ENCODE data around the gene RHOU.
"Not testable (repeated sequence)": the region's sequence is repeated elsewhere in the genome, so short reads cannot be mapped to it uniquely, and the experiment has no call there.

The RHOU gene

GRCh38 chr1:228734881-228735801 lies at the start of gene RHOU:
RHOU (plus strand) TSS chr1:228735479; CDS start chr1:228735743, 264 bp downstream.
- peak; percentile 65 to 79 for DNase-seq

- DNase-seq: no peak
Measured at GRCh38 chr1:228687587-228687986, 47.7 kb upstream of the RHOU start.

GRCh38 chr1:228689255-228689654 lies 46.0 kb upstream of the RHOU start:
- no peak for DNase-seq

DNA sequence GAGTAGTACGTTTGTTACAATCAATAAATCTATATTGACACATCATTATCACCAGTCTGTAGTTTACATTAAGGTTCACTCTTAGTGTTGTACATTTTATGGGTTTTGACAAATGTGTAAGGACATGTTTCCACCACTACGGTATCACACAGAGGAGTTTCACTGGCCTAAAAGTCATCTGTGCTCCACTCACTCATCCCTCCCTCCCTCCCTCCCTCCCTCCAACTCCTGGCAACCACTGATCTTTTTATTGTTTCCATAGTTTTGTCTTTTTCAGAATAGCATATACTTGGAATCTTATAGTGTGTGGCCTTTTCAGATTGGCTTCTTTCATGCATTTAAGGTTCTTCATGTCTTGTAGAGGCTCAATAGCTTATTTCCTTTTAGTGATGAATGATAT lies 44.1 kb upstream of the RHOU start:
- no peak for DNase-seq

DNA sequence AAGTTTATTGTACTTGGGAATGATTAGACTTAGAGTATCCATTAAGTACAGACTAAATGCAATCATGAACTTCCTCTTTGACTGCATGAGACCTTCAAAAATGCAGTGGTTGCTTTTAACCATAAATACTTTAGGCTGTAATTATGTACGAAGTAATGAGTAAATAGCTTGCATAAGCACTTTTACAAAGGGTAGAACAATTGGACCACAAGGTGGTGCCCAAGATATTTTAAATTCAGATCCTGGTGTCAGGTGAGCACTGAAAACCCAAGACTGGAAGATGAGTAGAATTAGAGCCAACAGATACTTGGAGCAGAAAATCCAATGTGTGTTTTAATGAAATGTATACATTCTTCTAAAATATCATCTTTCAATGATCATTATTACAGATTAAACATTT lies 43.4 kb upstream of the RHOU start:
- DNase-seq: peak; percentile 22 to 62

DNA sequence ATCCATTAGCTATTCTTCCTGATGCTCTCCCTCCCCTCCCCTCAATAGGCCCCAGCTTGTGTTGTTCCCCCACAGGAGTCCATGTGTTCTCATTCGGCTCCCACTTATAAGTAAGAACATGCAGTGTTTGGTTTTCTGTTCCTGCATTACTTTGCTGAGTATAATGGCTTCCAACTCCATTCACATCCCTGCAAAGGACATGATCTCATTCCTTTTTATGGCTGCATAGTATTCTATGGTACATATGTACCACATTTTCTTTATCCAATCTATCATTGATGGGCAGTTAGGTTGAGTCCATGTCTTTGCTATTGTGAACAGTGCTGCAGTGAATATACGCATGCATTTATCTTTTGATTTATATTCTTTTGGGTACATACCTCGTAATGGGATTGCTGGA lies 40.8 kb upstream of the RHOU start:
- not testable (repeated sequence) for DNase-seq

DNA sequence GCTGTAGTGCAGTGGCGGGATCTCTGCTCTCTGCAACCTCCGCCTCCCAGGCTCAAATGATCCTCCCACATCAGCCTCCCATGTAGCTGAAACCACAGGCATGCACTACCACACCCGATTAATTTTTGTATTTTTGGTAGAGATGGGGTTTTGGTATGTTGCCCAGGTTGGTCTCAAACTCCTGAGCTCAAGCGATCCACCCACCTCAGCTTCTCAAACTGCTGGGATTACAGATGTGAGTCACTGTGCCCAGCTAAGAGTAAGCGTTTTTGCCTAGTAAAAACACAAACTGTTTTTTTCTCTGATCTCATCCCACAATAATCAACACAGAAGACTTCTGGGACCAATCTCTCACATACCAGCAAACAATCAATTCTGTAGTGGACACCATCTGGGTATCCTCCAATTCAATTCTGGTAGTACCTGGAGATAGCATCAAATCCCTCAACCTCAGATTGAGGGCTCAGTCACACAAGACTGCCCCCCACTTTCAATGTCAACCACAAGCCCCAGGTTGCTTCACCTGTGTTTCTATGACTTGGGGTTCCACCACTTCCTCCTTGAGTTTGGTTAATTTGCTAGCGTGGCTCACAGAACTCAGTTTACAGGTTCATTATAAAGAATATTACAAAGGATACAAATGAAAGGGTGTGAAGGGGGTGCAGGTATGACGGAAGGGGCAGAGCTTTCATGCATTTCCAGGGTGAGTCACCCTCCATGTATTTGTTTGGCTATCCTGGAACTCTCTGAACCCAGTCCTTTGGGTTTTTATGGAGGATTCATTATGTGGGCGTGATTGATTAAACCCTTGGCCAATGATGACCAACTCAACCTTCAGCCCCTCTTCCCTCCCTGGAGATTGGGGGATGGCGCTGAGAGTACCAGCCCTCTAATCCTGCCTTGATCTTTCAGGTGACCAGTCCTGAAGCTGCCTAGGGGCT lies 40.0 kb upstream of the RHOU start:
- peak in 1 of 2 donors; percentile 3 for DNase-seq

DNA sequence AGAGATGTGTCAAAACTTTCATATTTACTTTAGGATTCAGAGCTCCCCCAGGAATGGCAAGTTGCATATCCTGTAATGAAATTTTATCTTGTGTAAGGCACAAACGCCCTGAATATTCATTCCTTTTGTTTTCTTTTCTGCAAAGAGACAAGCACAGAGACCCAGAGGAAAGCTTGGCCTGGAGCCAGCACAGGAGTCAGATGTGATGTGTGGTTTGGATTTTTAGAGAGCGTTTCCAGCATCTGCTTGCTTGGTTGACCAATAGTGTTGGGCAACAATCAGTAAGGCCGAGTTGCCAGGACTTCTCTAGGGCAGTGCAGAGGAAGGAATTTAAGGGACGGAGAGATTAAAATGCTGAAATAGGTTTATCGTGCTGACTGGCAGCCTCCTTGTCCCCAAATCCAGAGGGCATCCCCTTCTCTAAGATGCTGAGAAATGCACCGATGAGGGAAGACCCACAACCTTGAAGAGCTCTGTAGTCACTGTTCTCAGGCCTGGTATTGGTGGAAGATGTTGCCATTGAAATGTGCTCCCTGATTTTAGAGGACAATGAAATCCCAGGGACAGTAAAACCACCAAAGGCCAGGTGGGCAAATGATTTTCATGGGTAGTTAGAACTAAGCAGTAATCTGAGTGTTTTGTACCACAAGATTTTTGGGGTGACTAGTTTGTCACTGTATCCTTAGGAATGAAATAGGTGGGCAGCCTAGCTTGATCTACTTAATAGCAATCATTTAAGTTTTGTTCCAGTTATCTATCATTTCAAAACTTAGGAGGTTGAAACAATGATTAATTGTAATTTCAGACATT lies 37.9 kb upstream of the RHOU start:
- no peak for DNase-seq

DNA sequence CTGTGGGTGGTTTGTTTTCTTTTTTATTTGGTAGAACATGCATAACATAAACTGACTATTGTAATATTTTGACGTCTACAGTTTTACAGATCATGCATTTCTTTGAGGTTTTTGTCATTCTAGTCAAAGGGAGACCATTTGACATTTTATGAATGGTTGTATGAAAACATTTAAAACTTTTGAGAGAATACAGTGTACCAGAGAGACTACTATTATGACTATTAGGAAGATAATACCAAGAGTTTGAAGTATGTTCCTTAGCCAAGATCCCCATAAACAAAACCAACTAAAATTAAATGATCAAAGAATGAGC lies 37.3 kb upstream of the RHOU start:
- no peak for DNase-seq

GRCh38 chr1:228702433-228702832 lies 32.8 kb upstream of the RHOU start:
- no peak for DNase-seq

GRCh38 chr1:228706305-228706704 lies 29.0 kb upstream of the RHOU start:
- no peak for DNase-seq

DNA sequence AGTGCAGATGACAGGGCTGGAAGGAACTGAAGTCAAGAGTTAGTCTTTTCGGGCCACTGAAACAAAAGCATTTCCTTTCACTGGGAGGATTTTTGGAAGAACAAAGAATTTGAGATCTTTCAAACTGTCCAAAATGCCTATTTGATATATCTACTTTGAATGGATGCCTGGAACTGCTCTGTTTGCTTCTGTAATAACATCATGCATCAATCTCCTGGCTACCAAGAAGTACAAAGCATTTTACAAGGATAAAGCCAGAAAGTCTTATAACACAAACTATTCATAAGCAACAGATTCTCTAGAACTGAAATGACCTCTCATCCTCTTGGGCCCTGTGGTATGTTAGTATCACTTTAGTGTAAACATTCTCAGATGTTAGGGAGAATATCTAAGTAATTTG lies 18.2 kb upstream of the RHOU start:
- no peak for DNase-seq

GRCh38 chr1:228721407-228721806 lies 13.9 kb upstream of the RHOU start:
- no peak for DNase-seq

DNA sequence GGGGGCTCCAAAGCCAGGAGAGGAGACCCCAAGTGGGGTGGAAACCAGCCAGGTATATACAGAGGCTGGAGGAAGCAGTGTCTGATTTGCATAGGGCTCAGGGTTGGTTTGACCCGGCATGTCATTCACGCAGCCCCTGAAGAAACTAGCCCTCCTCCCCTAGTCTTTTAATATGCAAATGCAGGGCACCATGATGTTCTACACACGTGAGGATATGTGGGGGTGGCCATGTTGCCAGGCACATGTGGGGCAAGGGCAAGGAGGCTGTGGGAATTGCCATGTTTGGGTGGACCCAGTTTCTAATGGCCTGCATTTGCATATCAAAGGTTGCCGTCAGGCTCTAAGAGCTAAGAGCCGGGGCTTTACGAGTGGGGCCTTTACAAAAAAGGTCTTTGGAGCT lies 12.0 kb upstream of the RHOU start:
- DNase-seq: no peak

GRCh38 chr1:228723921-228724320 lies 11.4 kb upstream of the RHOU start:
- no peak for DNase-seq

GRCh38 chr1:228725178-228725577 lies 10.1 kb upstream of the RHOU start:
- DNase-seq: no peak

DNA sequence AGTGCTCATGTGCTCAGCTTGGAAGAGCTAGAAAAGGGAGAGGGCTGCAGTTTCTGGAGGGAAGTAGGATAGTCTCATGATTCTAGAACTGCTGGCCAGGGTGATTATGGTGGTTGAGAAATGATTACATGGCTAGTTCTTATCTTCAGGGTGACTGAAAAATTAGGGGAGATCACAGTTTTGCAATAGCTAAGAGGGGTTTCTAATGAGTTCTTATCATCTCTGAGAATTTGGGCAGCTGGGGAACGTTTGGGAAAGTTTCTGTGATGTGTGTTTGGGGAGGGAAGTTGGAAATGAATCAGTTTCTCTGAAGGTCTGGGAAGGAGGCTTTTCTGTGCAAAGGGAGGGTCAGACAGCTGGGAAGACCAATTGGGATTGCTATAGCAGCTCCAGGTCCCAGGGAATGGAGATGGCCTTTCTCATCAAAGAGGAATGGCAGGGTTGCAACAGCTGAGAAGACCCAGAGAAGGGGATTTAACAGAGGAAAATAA lies 7.6 kb upstream of the RHOU start:
- no peak for DNase-seq

DNA sequence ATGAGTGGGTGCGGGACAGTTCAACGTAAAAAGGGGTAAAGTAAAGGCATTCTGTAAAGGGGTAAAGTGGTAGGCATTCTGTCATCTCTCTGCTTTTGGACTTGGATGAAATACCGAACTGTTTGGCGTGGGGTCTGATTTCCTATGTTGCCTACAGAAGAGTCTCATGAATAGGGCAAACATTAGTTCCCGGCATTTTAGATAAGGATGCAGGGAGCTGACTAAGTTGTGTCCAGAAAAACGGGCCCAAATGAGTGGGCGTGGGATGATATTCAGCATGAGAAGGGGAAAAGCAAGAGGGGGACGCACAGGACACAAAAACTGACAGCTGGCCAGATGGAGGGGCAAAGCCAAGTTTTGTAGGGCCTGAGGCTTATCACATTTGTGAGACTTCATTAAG lies 2.9 kb upstream of the RHOU start:
- no peak for DNase-seq

GRCh38 chr1:228733576-228733975 lies 1.7 kb upstream of the RHOU start:
- DNase-seq: no peak

DNA sequence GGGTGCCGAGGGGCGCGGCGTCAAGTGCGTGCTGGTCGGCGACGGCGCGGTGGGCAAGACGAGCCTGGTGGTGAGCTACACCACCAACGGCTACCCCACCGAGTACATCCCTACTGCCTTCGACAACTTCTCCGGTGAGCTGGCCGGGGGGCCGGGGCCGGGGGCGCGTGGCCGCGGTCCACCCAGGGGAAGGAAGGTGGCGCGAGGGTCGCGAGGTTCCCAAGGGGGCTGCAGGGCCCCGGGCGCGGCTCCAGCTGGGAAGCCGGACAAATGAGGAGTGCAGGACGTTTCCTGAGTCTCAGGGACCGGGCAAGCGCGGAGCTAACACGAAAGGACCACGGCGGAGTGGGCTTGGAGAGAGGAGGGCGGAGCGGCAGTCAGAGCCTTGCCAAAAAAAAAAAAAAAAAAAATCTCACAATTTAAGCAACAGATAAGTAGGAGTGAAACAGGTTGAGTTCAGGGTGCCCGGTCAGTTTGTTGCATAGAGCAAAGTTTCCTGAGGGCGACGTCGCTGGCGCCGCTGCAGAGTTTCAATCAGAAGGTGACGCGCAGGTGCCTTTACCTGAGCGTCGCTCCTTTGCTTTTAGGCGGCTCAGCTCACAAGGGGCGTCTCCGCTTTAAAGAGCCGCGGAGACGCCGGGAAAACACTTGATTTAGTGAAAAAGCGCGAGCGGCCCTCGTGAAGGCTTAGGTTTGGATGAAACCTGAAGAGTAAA lies 750 bp downstream of the RHOU start:
- peak; percentile 11 to 48 for DNase-seq

DNA sequence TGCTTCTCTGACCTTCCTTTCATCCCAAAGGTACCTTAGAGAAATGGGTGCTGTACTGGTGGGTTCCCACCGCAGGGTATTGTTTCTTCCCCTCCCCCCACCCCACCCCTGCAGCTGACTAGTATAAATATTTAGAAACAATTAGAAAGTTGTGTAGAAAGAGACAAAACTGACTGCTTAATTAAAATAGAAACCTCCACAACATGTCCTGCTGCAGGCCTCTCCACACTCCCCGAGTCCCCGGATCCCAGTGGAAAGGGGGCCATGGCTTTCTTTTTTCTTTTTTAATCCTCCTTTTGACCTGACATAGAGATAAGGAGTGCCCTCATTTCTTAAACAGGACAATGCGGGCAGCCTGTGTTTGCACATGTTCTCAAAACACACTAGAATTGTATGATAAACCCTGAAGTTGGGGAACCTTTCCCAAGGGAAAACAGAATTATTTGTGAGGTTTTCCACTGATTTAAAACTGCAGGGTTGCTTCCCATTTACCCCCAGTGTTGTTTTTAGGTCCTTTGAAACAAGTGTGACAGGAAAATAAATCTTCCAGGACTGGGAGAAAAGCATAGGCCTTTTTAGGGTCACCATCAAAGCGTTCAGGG lies 1.7 kb downstream of the RHOU start:
- DNase-seq: no peak

DNA sequence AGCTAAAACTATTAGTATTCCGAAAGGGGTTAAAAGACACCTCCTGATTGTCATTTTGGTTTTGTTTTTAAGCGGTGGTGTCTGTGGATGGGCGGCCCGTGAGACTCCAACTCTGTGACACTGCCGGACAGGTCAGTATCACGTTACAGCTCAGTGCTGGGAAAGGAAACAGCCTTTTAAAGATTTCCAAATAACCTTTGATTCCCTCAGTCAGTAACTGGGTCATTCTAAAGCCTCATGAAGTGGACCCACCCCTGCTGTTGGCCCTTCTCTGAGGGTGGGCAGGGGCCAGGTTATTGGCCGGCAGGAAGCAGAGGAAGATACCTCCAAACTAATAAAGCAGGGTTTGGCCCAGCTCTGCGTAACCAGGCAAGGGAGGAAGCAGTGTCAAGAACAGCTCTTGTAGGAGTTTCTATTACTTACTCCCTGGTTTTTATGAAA lies 2.3 kb downstream of the RHOU start:
- peak in 1 of 2 donors; percentile 19 for DNase-seq
